ENCODE measurements around the gene PRKCA.
A peak's percentile ranks its signal among the peaks of the same experiment; 100 is the strongest.
"Not testable (repeated sequence)": the region's sequence is repeated elsewhere in the genome, so short reads cannot be mapped to it uniquely, and the experiment has no call there.

The PRKCA gene

DNA sequence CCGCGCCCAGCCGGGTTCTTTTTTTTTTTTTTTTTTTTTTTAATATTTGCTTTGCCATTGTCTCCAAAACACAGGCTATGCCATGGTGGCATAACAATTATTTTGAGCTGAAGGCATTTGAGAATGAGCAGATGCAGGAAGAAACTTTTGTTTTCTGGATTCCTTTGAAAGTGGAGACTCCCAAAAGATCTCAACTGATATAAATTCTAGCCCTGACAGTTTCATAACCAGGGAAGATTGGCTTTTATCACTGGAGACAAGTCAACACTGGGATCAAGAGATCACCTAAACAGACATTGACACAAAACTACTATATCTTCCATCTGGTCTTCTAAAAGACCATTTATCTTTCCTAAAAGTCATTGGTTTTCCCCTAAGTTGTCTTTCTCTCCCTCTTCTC lies 10.1 kb upstream of the PRKCA start:
- DNase-seq, result no peak

DNA sequence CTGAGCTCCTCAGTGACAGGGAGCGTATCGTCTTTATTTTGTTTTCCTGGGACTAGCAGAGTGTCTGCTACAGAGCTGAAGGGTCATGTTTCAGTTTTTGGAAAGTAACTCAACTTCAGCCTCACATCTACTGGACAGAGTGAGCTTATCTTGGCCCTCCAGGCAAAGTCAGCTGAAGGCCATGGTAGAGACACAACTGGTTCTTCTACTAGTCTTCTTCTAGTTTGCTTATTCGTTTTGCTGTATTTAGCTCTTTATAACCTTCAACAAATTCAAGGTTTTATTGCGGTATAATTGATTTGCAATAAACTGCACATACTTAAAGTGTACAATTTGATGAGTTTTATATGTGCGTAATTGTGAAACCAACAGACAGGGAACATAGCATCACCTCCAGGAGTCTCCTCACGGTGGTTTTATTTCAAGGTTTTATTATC lies 6.1 kb upstream of the PRKCA start:
- DNase-seq, result no peak

GRCh38 chr17:66297443-66297842 lies 5.0 kb upstream of the PRKCA start:
- DNase-seq, result not testable (repeated sequence)

GRCh38 chr17:66299711-66300110 lies 2.7 kb upstream of the PRKCA start:
- no peak for DNase-seq

DNA sequence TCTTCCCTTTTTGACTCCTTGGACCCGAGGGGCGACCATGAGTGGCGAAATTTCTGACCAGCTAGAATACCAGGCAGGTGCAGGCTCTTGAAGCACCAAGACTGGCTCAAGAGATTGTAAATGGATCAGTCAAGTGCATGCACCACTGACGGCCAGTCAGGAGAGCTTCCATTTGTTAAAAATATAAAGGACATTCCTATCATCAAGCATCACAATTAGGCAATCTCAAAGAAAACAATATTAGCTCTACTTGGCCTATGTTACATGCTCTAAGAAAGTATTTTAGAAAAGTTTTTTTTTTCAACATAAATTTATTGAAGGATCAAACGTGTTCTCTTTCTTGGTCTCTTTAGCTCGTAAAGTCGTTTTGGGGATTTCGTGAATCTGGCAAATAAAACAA lies 1.5 kb upstream of the PRKCA start:
- no peak for DNase-seq

- DNase-seq, result no peak
These were observed 998 bp upstream of the PRKCA start for GRCh38 chr17:66301367-66301863.

DNA sequence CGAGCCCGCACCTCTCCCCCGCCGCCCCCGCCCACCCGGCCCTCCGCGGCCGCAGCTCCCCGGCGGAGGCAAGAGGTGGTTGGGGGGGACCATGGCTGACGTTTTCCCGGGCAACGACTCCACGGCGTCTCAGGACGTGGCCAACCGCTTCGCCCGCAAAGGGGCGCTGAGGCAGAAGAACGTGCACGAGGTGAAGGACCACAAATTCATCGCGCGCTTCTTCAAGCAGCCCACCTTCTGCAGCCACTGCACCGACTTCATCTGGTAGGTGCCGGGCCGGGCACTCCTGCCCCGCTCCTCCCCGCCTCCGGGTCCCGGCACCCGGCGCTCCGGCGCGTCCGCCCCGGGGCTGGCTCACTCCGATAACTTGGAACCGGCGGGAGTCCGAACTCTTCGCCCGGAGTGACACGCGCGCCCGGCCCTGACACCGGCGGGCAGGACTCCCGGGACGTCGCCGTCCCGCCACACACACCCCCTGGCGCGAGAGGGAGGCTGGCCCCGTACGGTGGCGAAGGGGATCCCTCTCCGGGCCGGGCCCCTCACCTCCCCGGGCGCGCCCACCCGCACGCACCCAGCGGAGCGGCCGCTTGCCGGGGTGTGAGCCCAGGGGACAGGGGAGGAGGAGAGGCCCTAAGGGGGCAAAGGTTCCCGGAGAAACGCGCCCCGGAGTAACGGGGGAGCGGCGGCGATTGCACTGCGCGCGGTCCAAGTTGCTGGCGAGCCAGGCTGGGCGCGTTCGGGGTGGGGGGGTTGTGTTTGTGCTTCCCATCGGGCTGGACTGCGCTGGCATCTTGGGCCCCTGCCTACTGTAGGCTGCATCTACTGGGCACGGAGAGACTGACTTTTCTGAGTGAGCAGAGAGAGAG lies 581 bp downstream of the PRKCA start:
- peak in 1 of 2 donors; percentile 26 for DNase-seq

DNA sequence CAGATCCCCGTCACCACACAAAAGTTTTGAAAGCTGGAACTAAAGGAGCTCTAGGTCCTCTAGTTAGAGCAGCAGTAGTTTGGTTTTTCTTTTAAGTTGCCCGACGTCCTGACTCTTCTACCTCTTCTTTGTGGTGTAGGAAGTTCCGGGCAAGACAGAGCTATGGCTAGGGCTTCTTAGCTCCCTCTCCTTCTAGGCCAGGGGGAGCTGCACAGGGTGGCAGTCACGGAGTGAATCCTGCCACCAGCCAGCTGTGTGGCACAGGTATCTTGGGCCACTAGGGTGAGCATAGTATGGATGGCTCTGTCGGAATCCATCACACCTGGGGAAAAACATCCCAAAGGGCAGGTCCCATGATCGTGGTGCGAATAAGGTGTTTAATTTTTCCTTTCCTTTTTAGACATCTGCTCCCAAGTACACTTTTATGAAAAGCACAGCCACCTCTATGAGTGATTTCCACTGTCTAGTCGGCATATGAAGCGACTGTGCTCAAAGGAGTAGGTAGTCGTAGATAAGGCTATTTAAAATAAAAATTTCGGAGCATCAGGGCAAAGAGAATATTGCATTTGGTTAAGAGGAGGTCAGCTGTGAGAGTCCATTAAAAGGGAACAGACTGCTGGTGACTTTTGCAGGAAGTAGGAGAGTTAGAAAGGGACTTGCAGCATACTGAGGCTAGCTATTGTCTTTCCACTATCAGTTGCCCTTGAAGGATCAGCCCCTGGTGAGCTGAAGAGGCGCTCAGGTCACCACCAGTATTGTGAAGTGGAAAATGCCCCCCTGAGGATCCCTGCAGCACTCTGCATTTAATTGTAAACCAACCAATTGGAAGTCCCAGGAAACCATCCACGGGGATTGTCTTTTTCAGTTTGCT lies 2.1 kb downstream of the PRKCA start:
- no peak for DNase-seq

GRCh38 chr17:66306446-66306845 lies 4.0 kb downstream of the PRKCA start:
- DNase-seq, result no peak

GRCh38 chr17:66307257-66307656 lies 4.8 kb downstream of the PRKCA start:
- DNase-seq, result no peak

DNA sequence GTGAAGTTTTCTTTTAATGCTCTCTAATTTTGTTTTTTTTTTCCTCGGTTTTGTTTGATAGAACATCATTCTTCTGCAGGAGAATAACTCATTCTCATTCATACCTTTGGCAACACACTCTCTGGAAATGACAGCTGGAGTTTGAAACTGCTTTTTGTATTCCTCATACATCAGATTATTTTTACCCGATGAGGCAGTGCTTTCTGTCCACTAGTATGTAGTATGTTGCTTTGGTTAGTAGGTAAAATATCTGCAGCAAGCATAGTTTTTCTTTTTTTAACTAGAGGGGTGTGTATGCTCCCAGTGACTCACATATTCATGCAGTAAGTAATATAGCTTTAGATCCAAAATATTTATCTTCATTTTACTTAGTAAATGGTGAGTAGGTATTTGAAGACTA lies 6.4 kb downstream of the PRKCA start:
- no peak for DNase-seq

DNA sequence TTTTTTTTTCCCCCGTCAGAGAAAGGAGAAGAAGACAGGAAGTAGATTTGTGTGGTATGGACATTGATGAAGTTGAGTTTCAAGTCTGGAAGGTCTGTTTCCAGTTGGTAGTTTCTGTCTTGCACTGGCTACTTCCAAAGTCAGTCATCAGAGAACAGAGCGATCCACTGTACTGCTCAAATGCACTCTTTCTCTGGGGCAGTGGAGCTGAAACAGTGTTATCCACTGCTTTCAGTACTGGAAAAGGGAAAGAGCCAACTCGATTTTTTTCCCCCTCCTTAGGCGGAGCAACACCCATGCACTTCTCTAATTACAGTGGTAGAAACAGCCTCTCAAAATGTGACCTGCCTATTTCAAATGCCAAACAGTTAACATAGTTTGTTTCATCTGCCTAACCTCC lies 7.4 kb downstream of the PRKCA start:
- DNase-seq, result no peak

DNA sequence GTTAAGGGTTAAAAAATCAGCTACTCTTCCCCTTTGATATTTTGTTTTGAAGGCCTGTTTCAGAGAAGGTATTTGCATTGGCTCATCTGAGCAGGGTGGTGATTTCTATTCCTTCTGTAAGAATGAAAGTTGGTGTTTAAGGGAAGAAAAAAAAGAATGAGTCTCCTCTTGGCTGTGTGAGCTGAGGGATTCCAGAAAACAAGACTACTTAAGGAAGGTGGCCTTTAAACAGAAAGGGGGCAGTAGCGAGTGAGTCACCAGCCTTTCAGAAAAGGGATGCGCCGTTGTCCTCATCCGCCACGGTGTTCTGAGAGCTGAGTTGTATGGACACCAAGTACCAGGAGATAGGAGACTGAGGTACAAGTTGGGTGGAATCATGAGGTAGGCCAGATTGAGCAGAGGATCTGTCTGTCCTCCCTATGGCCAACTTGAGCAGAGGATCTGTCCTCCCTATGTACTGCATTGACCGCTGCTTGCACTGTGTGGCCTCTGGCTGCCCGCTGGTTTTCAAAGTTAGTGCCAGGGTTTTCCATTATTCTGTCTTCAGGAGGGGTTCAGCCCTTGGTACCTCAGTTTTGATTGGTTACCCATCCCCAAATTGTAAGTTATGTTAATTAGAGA lies 8.2 kb downstream of the PRKCA start:
- peak in 1 of 2 donors; percentile 28 for DNase-seq

DNA sequence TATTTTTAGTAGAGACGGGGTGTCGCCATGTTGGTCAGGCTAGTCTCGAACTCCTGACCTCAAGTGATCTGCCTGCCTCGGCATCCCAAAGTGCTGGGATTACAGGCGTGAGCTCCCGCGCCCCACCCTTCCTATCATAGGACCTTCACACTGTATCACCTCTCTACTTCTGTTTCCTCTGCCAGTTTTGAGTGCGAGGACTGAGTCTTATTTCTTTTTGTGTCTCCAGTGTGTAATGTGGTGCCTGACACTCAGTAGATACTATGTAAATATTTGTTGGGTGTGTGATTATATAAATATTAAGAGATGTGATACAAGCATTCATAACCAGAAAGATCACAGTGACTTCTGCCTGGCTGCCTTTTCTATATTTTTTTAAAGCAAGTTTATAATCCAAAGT lies 10.5 kb downstream of the PRKCA start:
- DNase-seq, result no peak

DNA sequence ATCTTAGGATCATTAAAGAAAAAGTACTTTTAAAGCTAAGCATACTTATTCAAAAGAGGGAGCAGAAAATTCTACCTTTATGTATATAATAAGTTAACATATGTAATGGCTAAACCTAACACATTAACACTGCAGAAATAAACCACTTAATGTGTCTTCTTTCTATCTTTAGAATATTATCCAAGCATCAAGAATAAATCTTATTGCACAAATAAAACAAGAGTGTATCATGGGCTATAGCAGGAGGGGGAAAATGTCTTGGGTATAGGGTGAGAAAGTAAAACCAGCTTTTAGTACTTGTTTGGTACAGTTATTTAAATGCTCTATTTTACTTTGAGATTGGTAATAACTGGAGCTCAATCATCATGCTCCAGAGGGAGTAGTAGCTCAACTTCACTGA lies 10.9 kb downstream of the PRKCA start:
- no peak for DNase-seq

DNA sequence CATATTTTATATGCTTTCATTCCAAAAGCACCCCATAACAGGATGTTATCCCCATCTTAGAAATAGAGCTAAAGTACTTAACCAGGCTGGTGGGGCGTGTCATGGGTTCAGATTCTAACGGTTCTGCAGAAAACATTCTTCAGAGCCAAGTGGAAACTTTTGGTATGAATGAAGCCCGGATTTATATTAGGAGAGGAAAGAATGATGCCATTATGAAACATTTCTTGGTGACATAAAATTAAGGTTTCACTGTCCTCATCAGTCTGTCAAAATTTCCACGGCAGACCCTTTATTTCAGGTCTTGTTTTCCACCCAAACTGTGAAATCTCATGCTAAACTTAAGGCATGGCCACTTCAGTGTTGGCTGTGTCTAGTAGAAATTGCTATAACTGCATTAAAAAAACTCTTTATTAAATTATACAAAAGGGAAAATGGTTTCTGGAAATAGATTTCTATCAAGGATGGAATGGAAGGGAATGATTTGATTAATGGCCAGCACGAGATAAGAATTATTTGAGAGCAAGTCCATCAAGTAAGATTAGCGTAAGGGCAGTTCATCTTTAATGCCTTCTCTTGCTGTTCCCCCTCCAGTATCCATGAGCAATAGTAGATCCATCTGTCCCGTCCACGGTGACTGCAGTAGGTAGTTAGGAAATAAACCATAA lies 11.7 kb downstream of the PRKCA start:
- DNase-seq, result no peak

DNA sequence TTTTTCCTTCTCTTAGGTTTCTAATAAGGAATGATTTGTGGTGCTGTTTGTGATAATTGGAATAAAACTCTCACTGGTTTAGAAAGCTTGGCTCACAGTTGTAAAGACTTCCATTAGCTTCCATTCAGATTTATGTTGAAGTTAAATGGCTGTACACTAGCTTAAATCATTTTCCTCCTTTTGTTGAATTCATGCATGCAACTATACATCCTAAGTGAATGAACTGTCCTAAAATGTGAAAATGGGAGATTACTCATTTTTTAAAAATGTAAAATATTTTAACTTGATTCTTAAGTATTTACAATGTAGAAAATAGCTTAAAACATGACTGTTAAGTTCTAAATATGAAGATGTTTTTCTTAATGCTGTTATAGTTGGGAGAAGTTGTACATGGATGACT lies 15.2 kb downstream of the PRKCA start:
- DNase-seq, result no peak

DNA sequence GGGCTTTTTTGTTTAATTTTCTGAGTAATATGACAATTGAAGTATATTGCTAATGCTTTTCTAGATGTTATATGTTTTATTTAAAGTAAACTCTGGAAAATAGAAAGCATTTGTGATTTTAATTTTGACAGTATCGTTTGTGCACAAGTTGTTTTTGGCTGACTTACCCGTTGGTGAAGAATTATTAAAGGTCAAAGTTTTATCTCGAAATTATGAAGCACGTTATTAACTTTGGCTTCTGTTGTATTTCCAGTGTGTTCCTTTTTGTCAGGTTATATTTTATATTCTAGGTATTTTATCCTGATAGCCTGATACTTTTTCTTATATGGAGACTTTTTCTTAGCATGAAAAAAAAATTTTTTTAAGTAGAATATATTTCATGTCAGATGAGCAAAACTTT lies 16.8 kb downstream of the PRKCA start:
- DNase-seq, result no peak

DNA sequence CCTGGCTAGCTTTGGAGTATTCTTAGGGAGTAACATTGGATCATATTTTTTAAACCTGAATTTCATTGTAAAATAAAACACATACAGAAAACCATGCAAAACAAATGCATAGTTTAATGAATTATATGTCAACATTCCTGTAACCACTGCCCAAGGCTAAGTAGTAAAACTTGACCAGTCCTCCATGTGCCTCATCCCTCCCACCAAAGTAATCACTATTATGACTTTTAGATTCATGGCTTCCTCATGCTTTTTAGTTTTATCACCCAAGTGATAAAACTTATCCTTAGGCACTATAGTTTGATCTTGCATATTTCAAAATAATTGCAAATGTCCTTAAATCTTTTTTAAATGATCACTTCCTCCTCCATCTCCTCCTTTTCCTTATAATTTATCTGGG lies 20.4 kb downstream of the PRKCA start:
- DNase-seq, result no peak

DNA sequence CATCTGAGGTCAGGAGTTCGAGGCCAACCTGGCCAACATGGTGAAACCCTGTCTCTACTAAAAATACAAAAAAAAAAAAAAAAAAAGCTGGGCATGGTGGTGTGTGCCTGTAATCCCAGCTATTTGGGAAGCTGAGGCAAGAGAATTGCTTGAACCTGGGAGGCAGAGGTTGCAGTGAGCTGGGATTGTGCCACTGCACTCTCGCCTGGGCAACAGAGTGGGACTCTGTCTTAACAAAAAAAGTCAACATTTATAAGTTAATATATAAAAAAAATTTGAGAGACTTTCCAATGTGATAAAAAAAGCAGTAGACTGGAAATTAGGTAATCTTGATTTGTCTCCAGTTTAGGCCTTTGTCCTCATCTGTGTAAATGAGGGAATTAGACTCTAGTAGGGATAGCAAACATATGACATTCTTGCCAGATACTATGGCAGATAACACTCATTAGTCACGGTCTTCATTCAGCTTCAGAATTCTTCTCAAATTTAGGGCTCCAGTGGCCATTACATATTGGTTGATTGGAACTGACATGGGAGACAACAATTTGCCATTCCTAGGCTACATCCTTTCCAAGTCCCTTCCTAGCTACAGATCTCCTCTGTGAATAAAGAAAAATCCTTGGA lies 22.1 kb downstream of the PRKCA start:
- not testable (repeated sequence) for DNase-seq

DNA sequence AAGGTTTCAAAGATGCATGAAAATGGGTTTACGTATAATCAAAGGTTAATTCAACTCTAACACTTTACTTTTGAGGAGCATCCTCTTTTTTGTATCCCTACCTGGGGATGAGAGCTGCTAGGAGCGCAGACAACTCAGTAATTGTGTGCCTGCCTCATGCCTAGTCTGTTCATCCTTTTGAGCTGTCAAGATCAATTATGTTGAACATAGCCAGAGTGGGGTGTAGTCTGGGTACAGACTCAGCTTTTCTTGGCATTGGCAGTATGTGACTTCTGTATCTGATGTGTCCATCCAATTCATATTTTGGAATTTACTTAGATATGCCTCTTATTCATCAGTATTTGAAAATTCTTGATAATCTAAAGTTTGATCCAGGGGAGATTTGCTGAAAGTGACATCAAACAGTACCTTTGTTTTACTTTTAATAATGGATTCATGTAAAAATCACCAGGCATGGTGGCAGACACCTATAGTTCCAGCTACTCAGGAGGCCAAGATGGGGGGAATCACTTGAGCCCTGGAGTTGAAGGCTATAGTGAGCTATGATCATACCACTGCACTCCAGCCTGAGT lies 24.1 kb downstream of the PRKCA start:
- DNase-seq, result no peak

GRCh38 chr17:66330646-66331037 lies 28.2 kb downstream of the PRKCA start:
- no peak for DNase-seq
